Endothelial cell of umbilical vein (primary cell): ENCODE measurements around the gene GPR158.

Experiments
- CTCF ChIP-seq, 2 donors: IDR thresholded peaks; 1 replicate in 1 of 2; 2 replicates in 1 of 2; pipeline ENCODE4 v1.5.1; 2011; ENCODE audit warnings: low read length in 2 of 2, mild to moderate bottlenecking in 2 of 2, moderate library complexity in 2 of 2, control low read depth in 1 of 2, inconsistent platforms in 1 of 2, low read depth in 1 of 2; ENCODE audit not compliant: insufficient read depth in 1 of 2; ENCODE audit errors: extremely low read depth in 1 of 2
- EZH2 ChIP-seq: IDR thresholded peaks from 2 replicates; pipeline ENCODE4 v1.6.1; 2012; ENCODE audit warnings: borderline replicate concordance, low read depth, mild to moderate bottlenecking, moderate library complexity, low read length, inconsistent platforms; ENCODE audit not compliant: severe bottlenecking
- FOS ChIP-seq: IDR thresholded peaks from 2 replicates; pipeline ENCODE4 v1.6.1; 2011; ENCODE audit warnings: mild to moderate bottlenecking, low read length, moderate library complexity, borderline replicate concordance; ENCODE audit not compliant: insufficient read depth
- GATA2 ChIP-seq: IDR thresholded peaks from 2 replicates; pipeline ENCODE4 v1.7.0; 2011; ENCODE audit warnings: low read depth, mild to moderate bottlenecking, moderate library complexity, mixed read lengths, low read length; ENCODE audit not compliant: insufficient read length, insufficient read depth
- JUN ChIP-seq: IDR thresholded peaks from 2 replicates; pipeline ENCODE4 v1.6.1; 2011; ENCODE audit warnings: borderline replicate concordance, low read depth; ENCODE audit not compliant: insufficient read length, insufficient read depth
- MAX ChIP-seq: IDR thresholded peaks from 2 replicates; pipeline ENCODE4 v1.6.1; 2011; ENCODE audit not compliant: insufficient read depth, insufficient read length
- MYC ChIP-seq: IDR thresholded peaks from one replicate; pipeline ENCODE4 v1.6.1; 2011; ENCODE audit warnings: mild to moderate bottlenecking, low read depth, low read length
- POLR2A ChIP-seq: IDR thresholded peaks from 2 replicates; pipeline ENCODE4 v1.6.1; 2012; ENCODE audit warnings: low read depth, mild to moderate bottlenecking, control low read depth, low read length
- POLR2AphosphoS5 ChIP-seq: IDR thresholded peaks from 2 replicates; pipeline ENCODE4 v1.6.1; 2012; ENCODE audit warnings: low read depth, mild to moderate bottlenecking, control low read depth, low read length, moderate library complexity; ENCODE audit not compliant: insufficient read depth

- TF ChIP-seq CTCF (IDR thresholded peaks at IDR 0.05; ENCODE audit: extremely low read depth in 1 of 2, insufficient read depth in 1 of 2, low read depth in 1 of 2, low read length in 2 of 2) (no peak), MAX (no peak), POLR2A (no peak), POLR2AphosphoS5 (no peak), JUN (no peak), MYC (no peak), EZH2 (no peak), FOS (no peak), GATA2 (no peak)
These were observed 466.8 kb downstream of the GPR158 start for GRCh38 chr10:25641595-25641994.
